Activated B cell treated with CpG ODN at 0.5 μM for 24 hours (primary cell): ENCODE data around the gene LYPD4. TPM values are rescaled to one million over a fixed set of nuclear protein-coding genes. Genes with fewer than 3 reads are reported as not detected.
"Not testable (repeated sequence)": the region's sequence is repeated elsewhere in the genome, so short reads cannot be mapped to it uniquely, and the experiment has no call there.

Source experiments
- ATAC-seq: fragments of 200-7000 bp; cut with Tn5 transposase; one replicate; pipeline ENCODE4 v1.10.0; 2021; ENCODE audit warnings: low read depth, mild to moderate bottlenecking, moderate library complexity
- CTCF ChIA-PET: fragments of 350-600 bp; sonication (Branson Sonifier 250); formaldehyde crosslinking; loops from one replicate; lab custom pipeline; 2021; ENCODE audit warnings: antibody characterized with exemption; lab: Charles Lee
- POLR2A ChIA-PET: fragments of 350-600 bp; sonication (Branson Sonifier 250); formaldehyde crosslinking; loops from one replicate; lab custom pipeline; 2021; ENCODE audit warnings: antibody characterized with exemption; lab: Charles Lee
- DNase-seq: peaks from one replicate; pipeline ENCODE4 v3.0.0; 2022
- H3K27ac Mint-ChIP-seq: one replicate; pipeline ENCODE4 v1.8.0; 2020; ENCODE audit warnings: mixed read lengths
- H3K27me3 Mint-ChIP-seq: one replicate; pipeline ENCODE4 v1.8.0; 2021; ENCODE audit warnings: mixed read lengths
- H3K36me3 Mint-ChIP-seq: one replicate; pipeline ENCODE4 v1.8.0; 2021; ENCODE audit warnings: low read depth, mixed read lengths
- H3K4me1 Mint-ChIP-seq: one replicate; pipeline ENCODE4 v1.8.0; 2021; ENCODE audit warnings: mixed read lengths
- H3K4me3 Mint-ChIP-seq: one replicate; pipeline ENCODE4 v1.8.0; 2020; ENCODE audit warnings: mild to moderate bottlenecking, mixed read lengths
- H3K9me3 Mint-ChIP-seq: one replicate; pipeline ENCODE4 v1.8.0; 2020; ENCODE audit warnings: mixed read lengths
- CTCF ChIP-seq: fragments of 200-600 bp; IDR thresholded peaks from one replicate; pipeline ENCODE4 v1.8.0; 2022; ENCODE audit warnings: antibody characterized with exemption, mild to moderate bottlenecking
- intact Hi-C: fragments of 100-400 bp; cut with micrococcal nuclease; formaldehyde crosslinking; loops from one replicate; pipeline ENCODE4 v1.15.1; 2024
- total RNA-seq: library from RNA; stranded (reverse); gene quantifications from 2 replicates; pipeline ENCODE4 v1.2.3, GENCODE V29; 2022

Gene LYPD4
- total RNA-seq, 1 donor from 2014 or later: not detected

DNA sequence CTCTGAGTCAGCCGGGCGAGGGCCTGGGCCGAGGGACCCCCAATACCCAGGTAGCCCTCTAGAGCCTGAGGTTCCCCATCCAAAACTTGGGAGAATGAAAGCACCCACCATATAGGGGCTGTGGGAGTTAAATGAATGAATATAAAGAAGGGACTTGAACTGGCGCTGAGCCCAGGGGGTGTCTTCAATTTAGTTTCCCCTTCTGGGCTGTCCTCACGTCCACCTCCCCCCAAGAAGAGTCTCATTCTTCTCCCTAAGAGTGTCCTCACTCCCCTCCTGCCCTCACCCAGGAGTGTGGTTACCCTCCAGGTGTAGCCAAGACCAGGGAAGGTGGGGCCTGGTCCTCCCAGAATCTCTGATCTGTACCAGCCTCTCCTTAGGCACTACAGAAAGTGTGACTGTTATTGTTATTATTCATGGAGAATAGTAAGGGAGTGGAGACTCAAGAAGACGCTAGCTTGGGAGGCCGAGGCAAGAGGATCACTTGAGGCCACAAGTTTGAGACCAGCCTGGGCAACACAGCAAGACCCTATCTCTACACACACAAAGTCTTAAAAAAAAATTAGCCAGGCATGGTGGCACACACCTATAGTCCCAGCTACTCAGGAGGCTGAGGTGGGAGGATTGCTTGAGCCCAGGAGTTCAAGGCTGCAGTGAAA, 35.3 kb upstream of the LYPD4 start:
- ChIA-PET CTCF (no interaction called here), POLR2A (interaction anchor here (0.6 to 10.7 kb wide), 7 partner anchors 6 to 250 kb away, joined by 3 to 279 read pairs (median 3); partner anchors contain the start of genes CD79A, RPS19 and ZNF574)
- DNase-seq (no peak), ATAC-seq (no peak)
- H3K9me3 Mint-ChIP-seq: no peaks in the 10 kb centered on the region
- no peaks in the 10 kb centered on the region for H3K27me3 Mint-ChIP-seq
- intact Hi-C loops: loop anchor here (5.0 to 10.0 kb wide), 3 partner anchors 198 to 1267 kb away; partner anchors contain the start of gene ZNF574
- H3K4me3 Mint-ChIP-seq: peak overlapping the region; percentile 98
- peaks cover 59% of the 10 kb centered on the region for H3K36me3 Mint-ChIP-seq
- H3K4me1 Mint-ChIP-seq: peaks cover 75% of the 10 kb centered on the region
- no peak for TF ChIP-seq CTCF
- peak overlapping the region; percentile 98 for H3K27ac Mint-ChIP-seq

- no peak for DNase-seq
- Mint-ChIP-seq H3K27me3 (no peaks in the 10 kb centered on the region), H3K4me1 (peaks cover 75% of the 10 kb centered on the region), H3K36me3 (peaks cover 58% of the 10 kb centered on the region), H3K4me3 (peak overlapping the region; percentile 98), H3K9me3 (no peaks in the 10 kb centered on the region), H3K27ac (peak overlapping the region; percentile 98)
- intact Hi-C loops: loop anchor here (5.0 kb wide), 2 partner anchors 198 to 1267 kb away; partner anchors contain the start of gene ZNF574
- CTCF ChIA-PET: no interaction called here
- no peak for ATAC-seq
- POLR2A ChIA-PET: interaction anchor here (1.8 to 11.4 kb wide), 4 partner anchors 6 to 65 kb away, joined by 5 to 279 read pairs (median 224); partner anchors contain the start of genes ARHGEF1 and RPS19
- TF ChIP-seq CTCF: no peak
These were observed 34.6 kb upstream of the LYPD4 start for GRCh38 chr19:41879080-41879479.

DNA sequence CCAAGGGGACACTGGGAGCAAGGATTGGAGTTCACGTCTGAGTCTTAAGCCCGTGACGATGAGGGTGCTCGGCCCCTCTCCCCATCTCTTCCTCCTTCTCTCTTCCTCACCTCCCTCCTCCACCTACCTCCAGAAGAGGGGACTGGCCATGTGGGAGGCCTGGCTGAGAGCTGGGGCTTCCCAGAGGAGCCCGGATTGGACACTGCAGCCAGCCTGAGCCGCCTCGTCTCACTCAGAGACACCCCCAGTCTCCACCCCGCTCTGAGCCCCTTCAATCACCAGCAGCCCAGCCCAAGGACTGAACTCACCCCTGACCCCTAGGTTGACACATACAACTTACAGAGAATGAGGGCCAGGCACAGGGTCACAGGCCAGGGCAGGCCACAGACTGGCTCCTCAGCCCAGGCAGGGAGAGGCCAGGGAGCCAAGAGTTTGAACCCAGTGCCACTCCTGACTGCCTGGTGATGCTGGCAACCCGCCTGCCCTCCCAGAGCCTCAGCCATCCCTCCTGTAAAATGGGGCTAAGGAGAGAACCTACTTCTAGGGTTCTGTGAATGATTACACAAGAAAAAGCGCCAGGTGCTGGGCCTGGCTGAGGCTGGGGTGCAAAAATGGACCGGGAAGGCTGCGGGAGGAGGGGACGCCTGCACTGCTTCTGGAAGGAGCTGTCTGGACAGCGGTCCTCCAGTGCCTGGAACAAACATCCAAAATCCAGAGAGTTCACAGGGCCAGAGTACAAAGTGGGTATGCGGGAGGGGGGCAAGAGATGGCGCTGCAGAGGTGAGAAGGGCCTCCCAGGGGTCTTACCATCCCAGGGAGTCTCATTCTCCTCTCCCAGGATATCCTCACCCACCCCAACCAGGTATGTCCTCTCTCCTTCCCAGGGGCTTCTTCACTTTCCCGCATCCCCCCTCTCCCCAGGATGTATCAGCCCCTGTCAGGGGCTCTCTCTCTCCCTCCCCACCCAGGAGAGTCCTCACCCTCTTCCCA, 33.7 kb upstream of the LYPD4 start:
- DNase-seq (no peak), ATAC-seq (peak; percentile 4)
- H3K36me3 Mint-ChIP-seq: peaks cover 51% of the 10 kb centered on the region
- no peaks in the 10 kb centered on the region for H3K9me3 Mint-ChIP-seq
- CTCF ChIA-PET: interaction anchor here (1.0 to 1.6 kb wide), 3 partner anchors 7 to 73 kb away, joined by 3 to 8 read pairs (median 3); partner anchors contain the start of gene RPS19
- H3K27ac Mint-ChIP-seq: peak overlapping the region; percentile 98
- POLR2A ChIA-PET: interaction anchor here (0.8 to 11.4 kb wide), 14 partner anchors 7 to 251 kb away, joined by 3 to 279 read pairs (median 8); partner anchors contain the start of genes ARHGEF1, ERFL, RABAC1 and RPS19
- H3K4me3 Mint-ChIP-seq: peak overlapping the region; percentile 98
- no peak for TF ChIP-seq CTCF
- H3K4me1 Mint-ChIP-seq: peaks cover 84% of the 10 kb centered on the region
- intact Hi-C loops: loop anchor here (1.0 to 5.0 kb wide), 5 partner anchors 18 to 1266 kb away; partner anchors contain the start of genes RABAC1, RPS19 and ZNF574
- H3K27me3 Mint-ChIP-seq: no peaks in the 10 kb centered on the region

DNA sequence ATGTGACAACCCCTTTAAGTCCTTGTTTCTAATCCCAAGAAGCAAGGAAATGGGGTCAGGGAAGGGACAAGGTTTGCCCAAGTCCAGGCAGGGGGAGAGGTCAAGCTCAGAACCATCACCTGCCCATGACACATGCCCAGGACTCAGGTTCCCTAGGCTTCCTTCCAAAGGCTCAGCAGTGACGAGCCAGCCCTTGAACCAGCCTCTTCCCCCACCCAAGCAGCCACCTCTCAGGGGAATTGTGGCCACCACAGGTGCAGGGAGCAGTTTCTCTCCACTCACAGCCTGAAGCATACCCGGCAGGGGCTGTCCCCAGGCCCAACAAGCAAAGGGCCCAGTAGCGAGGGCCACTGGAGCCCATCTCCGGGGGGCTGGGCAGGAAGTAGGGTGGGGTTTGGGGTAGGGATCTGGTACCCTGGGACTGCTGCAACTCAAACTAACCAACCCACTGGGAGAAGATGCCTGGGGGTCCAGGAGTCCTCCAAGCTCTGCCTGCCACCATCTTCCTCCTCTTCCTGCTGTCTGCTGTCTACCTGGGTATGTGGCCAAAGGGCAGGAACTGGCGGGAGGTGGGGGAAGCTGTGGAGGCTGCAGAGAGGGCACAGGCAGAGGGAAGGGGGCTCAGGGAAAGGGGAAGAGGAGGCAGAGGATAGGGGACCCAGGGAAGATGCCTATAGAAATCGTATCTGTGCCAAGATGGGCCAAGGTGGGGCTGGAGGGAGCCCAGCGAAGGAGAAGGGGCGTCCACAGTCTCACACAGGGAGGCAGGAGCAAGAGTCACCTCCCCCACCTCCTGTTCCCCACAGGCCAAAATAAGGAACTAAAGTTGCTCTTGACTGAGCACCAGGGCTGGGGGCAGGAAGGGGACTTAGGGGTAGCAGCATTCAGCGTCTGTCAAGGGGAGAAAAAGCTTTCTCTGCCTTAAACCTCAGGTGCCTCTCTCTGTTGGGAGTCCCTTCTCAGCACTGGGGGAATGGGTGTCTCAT, 32.7 kb upstream of the LYPD4 start, which contains the start of gene CD79A:
TSS of gene CD79A (plus strand) at position 433 of the 986 bp plus-strand sequence. CDS start at position 459, 26 bp downstream.
- intact Hi-C loops: loop anchor here (1.0 to 5.0 kb wide), 5 partner anchors 17 to 1265 kb away; partner anchors contain the start of genes RABAC1, RPS19 and ZNF574
- no peak for TF ChIP-seq CTCF
- no peaks in the 10 kb centered on the region for H3K27me3 Mint-ChIP-seq
- peaks cover 47% of the 10 kb centered on the region for H3K36me3 Mint-ChIP-seq
- H3K4me3 Mint-ChIP-seq: peak within 1 kb of the TSS; percentile 98
- DNase-seq (peak; percentile 86), ATAC-seq (peak; percentile 72)
- CTCF ChIA-PET: interaction anchor here (1.0 to 5.9 kb wide), 5 partner anchors 8 to 74 kb away, joined by 3 to 55 read pairs (median 3); partner anchors contain the start of gene RPS19
- POLR2A ChIA-PET: interaction anchor here (0.5 to 11.4 kb wide), 15 partner anchors 8 to 252 kb away, joined by 3 to 279 read pairs (median 9); partner anchors contain the start of genes ARHGEF1, ERFL, RABAC1 and RPS19
- peak within 1 kb of the TSS; percentile 98 for H3K27ac Mint-ChIP-seq
- no peaks in the 10 kb centered on the region for H3K9me3 Mint-ChIP-seq
- peaks cover 89% of the 10 kb centered on the region for H3K4me1 Mint-ChIP-seq

- not testable (repeated sequence) for H3K27me3 Mint-ChIP-seq, DNase-seq, ATAC-seq, H3K9me3 Mint-ChIP-seq
- H3K4me3 Mint-ChIP-seq: peak overlapping the region; percentile 98
- H3K36me3 Mint-ChIP-seq: peaks cover 51% of the 10 kb centered on the region
- ChIA-PET POLR2A (interaction anchor here (0.6 to 11.4 kb wide), 17 partner anchors 9 to 489 kb away, joined by 3 to 279 read pairs (median 9); partner anchors contain the start of genes ARHGEF1, ERFL, RABAC1 and RPS19), CTCF (interaction anchor here (4.7 to 5.9 kb wide), 2 partner anchors 10 to 71 kb away, joined by 41 to 55 read pairs; no protein-coding TSS in a partner anchor)
- H3K4me1 Mint-ChIP-seq: peaks cover 93% of the 10 kb centered on the region
- intact Hi-C loops: loop anchor here (1.0 to 5.0 kb wide), 4 partner anchors 8 to 1264 kb away; partner anchors contain the start of genes RABAC1 and ZNF574
- peak overlapping the region; percentile 98 for H3K27ac Mint-ChIP-seq
These were observed 31.5 kb upstream of the LYPD4 start for GRCh38 chr19:41875973-41876372.
